ENCODE results near the gene RRAD.
A peak's percentile ranks its signal among the peaks of the same experiment; 100 is the strongest.
"Not testable (repeated sequence)": the region's sequence is repeated elsewhere in the genome, so short reads cannot be mapped to it uniquely, and the experiment has no call there.

The RRAD gene, protein sequence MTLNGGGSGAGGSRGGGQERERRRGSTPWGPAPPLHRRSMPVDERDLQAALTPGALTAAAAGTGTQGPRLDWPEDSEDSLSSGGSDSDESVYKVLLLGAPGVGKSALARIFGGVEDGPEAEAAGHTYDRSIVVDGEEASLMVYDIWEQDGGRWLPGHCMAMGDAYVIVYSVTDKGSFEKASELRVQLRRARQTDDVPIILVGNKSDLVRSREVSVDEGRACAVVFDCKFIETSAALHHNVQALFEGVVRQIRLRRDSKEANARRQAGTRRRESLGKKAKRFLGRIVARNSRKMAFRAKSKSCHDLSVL

GRCh38 chr16:66925322-66925840, at the start of gene RRAD:
TSS of gene RRAD (minus strand) at chr16:66925535. CDS start at chr16:66925179, 356 bp downstream.
- no peak for DNase-seq (ENCODE audit: low read depth, low spot score)

- not testable (repeated sequence) for DNase-seq (ENCODE audit: low read depth, low spot score)
Observed at GRCh38 chr16:66974932-66975246, 49.6 kb upstream of the RRAD start.

DNA sequence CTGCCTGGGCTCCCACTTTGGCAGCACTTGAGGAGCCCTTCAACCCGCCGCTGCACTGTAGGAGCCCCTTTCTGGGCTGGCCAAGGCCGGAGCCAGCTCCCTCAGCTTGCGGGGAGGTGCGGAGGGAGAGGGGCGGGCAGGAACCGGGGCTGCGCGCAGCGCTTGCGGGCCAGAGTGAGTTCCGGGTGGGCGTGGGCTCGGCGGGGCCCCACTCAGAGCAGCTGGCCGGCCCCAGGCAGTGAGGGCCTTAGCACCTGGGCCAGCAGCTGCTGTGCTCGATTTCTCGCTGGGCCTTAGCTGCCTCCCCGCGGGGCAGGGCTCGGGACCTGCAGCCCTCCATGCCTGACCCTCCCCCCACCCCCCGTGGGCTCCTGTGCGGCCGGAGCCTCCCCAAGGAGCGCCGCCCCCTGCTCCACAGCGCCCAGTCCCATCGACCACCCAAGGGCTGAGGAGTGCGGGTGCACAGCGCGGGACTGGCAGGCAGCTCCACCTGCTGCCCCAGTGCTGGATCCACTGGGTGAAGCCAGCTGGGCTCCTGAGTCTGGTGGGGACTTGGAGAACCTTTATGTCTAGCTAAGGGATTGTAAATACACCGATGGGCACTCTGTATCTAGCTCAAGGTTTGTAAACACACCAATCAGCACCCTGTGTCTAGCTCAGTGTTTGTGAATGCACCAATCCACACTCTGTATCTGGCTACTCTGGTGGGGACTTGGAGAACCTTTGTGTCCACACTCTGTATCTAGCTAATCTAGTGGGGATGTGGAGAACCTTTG, 49.0 kb upstream of the RRAD start:
- DNase-seq (ENCODE audit: low read depth, low spot score): not testable (repeated sequence)

DNA sequence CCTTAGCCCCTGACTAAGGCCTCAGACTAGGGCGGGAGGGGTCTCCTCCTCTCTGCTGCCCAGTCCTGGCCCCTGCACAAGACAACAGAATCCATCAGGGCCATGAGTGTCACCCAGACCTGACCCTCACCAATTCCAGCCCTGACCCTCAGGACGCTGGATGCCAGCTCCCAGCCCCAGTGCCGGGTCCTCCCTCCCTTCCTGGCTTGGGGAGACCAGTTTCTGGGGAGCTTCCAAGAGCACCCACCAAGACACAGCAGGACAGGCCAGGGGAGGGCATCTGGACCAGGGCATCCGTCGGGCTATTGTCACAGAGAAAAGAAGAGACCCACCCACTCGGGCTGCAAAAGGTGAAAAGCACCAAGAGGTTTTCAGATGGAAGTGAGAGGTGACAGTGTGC, 48.4 kb upstream of the RRAD start:
- no peak for DNase-seq (ENCODE audit: low read depth, low spot score)

DNA sequence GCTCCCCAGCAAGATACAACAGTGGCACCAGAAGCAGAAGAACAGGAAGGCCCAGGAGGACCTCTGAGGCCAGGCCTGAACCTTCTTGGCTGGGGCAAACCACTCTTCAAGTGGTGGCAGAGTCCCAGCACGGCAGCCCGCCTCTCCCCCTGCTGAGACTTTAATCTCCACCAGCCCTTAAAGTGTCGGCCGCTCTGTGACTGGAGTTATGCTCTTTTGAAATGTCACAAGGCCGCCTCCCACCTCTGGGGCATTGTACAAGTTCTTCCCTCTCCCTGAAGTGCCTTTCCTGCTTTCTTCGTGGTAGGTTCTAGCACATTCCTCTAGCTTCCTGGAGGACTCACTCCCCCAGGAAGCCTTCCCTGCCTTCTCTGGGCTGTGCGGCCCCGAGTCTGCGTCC, 47.6 kb upstream of the RRAD start:
- no peak for DNase-seq (ENCODE audit: low read depth, low spot score)

DNA sequence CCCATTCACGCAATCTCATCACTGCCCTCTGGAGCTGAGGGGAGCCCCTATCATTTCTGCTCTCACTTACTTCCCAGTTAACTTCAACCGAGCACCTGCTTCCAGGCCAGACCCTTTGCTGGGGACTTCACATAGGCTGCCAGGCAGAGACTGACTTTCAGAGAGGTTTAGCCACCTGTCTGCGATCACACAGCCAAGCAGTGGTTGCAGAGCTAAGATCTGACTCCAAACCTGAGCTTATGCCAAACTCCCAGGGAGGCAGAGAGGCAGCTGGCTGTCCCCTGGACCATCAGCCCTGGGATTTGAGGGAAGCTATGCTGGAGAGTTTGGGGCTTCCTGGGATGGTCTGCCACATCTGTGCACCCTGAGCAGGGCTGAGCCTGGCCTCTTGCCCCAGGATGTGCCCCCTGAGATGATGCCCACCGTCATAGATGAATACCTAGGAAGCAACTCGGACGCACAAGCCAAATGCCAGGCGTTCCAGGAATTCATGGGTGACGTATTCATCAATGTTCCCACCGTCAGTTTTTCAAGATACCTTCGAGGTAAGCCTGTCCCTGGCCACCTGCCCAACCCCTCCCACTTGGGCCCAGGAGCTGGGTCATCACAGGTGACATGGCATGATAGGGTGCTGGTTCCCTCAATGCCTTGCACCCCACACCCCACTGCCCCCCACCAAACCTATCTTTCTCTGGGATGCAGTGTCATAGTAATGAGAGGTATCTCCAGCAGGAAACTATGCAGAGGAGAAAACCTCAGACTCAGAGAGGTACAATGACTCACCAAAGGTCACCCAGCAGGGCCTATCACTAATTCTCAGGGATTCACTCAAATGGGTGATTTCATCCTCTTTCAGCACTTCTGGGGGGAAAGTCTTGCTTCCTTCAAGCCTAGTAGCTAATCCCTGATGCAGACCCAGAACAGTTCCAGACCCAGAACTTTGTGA, 45.7 kb upstream of the RRAD start:
- DNase-seq (ENCODE audit: low read depth, low spot score): no peak

GRCh38 chr16:66968847-66969246, 43.5 kb upstream of the RRAD start:
- no peak for DNase-seq (ENCODE audit: low read depth, low spot score)

GRCh38 chr16:66964049-66964448, 38.7 kb upstream of the RRAD start:
- no peak for DNase-seq (ENCODE audit: low read depth, low spot score)

GRCh38 chr16:66961914-66962313, 36.6 kb upstream of the RRAD start:
- no peak for DNase-seq (ENCODE audit: low read depth, low spot score)

- DNase-seq (ENCODE audit: low read depth, low spot score): no peak
Observed at GRCh38 chr16:66961065-66961744, 35.9 kb upstream of the RRAD start, which contains the start of gene CES3. TSS of gene CES3 (plus strand) at chr16:66961266. CDS start at chr16:66961308, 42 bp downstream.

DNA sequence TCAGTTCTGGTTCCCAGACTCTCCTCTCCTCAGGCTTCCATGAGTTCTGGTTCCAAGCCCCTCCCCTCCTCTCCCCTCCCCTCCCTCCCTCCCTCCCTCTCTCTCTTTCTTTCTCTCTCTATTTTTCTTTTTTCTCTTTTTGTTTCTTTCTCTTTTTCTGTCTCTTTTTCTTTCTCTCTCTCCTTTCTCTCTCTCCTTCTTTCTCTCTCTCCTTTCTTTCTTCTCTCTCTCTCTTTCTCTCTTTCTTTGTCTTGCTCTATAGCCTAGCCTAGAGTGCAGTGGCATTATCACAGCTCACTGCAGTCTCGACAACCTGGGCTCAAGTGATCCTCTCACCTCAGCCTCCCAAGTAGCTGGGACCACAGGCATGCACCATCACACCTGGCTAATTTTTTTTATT, 34.9 kb upstream of the RRAD start:
- DNase-seq (ENCODE audit: low read depth, low spot score): no peak

DNA sequence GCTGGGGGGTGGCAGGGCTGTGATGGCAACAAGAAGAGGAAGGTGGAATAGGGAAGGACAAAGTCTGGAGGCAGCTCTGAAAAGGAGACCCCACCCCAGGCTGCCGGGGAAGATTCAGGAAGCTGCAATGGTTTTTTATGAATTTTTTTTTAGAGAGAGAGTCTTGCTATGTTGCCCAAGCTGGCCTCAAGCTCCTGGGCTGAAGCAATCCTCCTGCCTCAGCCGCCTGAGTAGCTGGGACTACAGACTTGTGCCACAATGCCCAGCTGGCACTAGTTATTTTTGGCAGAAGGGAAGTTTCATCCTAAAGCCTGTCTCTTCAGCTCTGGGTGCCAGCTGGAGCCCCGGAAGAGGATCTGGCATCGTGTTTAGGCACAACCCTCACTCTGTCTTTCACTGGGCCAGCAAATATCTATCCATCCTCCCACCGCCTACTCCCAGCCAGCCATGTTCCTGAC, 34.4 kb upstream of the RRAD start:
- DNase-seq (ENCODE audit: low read depth, low spot score): no peak

GRCh38 chr16:66958857-66959703, 33.7 kb upstream of the RRAD start:
- no peak for DNase-seq (ENCODE audit: low read depth, low spot score)

- not testable (repeated sequence) for DNase-seq (ENCODE audit: low read depth, low spot score)
Observed at GRCh38 chr16:66956154-66956457, 30.8 kb upstream of the RRAD start.

- DNase-seq (ENCODE audit: low read depth, low spot score): not testable (repeated sequence)
Observed at GRCh38 chr16:66955363-66956153, 30.2 kb upstream of the RRAD start.

DNA sequence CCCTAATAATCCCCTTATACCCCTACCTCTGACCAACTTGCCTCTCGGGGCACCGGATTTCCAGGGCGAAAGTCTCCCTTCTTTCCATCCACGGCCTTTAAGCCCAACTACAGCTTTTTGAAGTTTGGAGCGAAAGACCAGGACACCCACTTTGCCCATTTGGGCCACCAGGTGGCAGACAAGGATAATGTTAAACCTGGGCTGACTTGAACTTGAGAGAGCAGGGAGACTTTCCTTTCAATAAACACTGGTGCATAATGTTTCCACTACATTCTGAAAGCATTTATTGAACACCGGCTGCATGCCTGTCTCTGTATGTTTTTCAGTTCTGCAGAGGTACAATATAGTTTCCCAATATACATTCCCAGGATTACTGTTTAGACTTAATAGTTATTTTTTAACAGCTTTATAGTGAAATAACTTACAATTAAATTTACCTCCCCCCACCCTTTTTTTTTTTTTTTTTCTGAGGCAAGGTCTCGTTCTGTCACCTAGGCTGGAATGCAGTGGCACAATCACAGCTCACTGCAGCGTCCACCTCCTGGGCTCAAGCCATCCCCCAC, 28.8 kb upstream of the RRAD start:
- peak; percentile 46 for DNase-seq (ENCODE audit: low read depth, low spot score)

GRCh38 chr16:66953462-66954096, 28.2 kb upstream of the RRAD start:
- DNase-seq (ENCODE audit: low read depth, low spot score): no peak

- DNase-seq (ENCODE audit: low read depth, low spot score): no peak
Observed at GRCh38 chr16:66952430-66953110, 27.2 kb upstream of the RRAD start.

All from activated naive CD8-positive, alpha-beta T cell treated with anti-CD3 and anti-CD28 coated beads, Interleukin-2, amount 50 U/mL, for 16 hours (primary cell).